ENCODE results near the gene KLF11. TPM values are rescaled to one million over a fixed set of nuclear protein-coding genes. Genes with fewer than 3 reads are reported as not detected.
A peak's percentile ranks its signal among the peaks of the same experiment; 100 is the strongest.

The KLF11 gene
- total and polyA plus RNA-seq, 2 experiments from 2014 or later = 10.2 to 11.3 TPM

- no peak for DNase-seq (ENCODE audit: low spot score)
- TF ChIP-seq EZH2 (IDR thresholded peaks at IDR 0.05; ENCODE audit: borderline replicate concordance) (no peak), CTCF (IDR thresholded peaks at IDR 0.05; ENCODE audit: poor library complexity) (no peak), EZH2phosphoT487 (IDR thresholded peaks at IDR 0.05; ENCODE audit: low read depth, severe bottlenecking, unreplicated experiment) (no peak)
- Histone ChIP-seq H3K27ac (no peak overlapping the region), H3K36me3 (replicated peaks; ENCODE audit: insufficient read depth, low read depth) (no peaks in the 10 kb centered on the region), H3K9me2 (replicated peaks; ENCODE audit: insufficient read depth) (no peaks in the 10 kb centered on the region), H4K20me1 (ENCODE audit: insufficient read depth, poor library complexity, severe bottlenecking) (no peaks in the 10 kb centered on the region), H3K79me2 (no peaks in the 10 kb centered on the region), H3K4me1 (ENCODE audit: insufficient read depth) (no peaks in the 10 kb centered on the region), H3K9me3 (ENCODE audit: low read depth) (no peaks in the 10 kb centered on the region), H3K4me2 (no peak overlapping the region), H3K27me3 (no peaks in the 10 kb centered on the region), H3K4me3 (no peak overlapping the region), H2AFZ (no peak overlapping the region)
- WGBS (ENCODE audit: low lambda C conversion rate, missing lambda C conversion rate) = 87% methylated on average over 6 of the region's 6 CpGs
Observed at GRCh38 chr2:10065773-10066055, 22.4 kb downstream of the KLF11 start.

- DNase-seq (ENCODE audit: low spot score) = no peak
- no peak overlapping the region for H3K4me2 ChIP-seq
- no peak overlapping the region for H3K4me3 ChIP-seq
- no peaks in the 10 kb centered on the region for H3K4me1 ChIP-seq (ENCODE audit: insufficient read depth)
- H3K27me3 ChIP-seq = no peaks in the 10 kb centered on the region
- WGBS (ENCODE audit: low lambda C conversion rate, missing lambda C conversion rate) = 92% methylated on average over 2 of the region's 2 CpGs
- H4K20me1 ChIP-seq (ENCODE audit: insufficient read depth, poor library complexity, severe bottlenecking) = no peaks in the 10 kb centered on the region
- H3K9me3 ChIP-seq (ENCODE audit: low read depth) = no peaks in the 10 kb centered on the region
- H3K36me3 ChIP-seq (replicated peaks; ENCODE audit: insufficient read depth, low read depth) = no peaks in the 10 kb centered on the region
- no peaks in the 10 kb centered on the region for H3K79me2 ChIP-seq
- no peak overlapping the region for H3K27ac ChIP-seq
- no peaks in the 10 kb centered on the region for H3K9me2 ChIP-seq (replicated peaks; ENCODE audit: insufficient read depth)
- H2AFZ ChIP-seq = no peak overlapping the region
- TF ChIP-seq CTCF (IDR thresholded peaks at IDR 0.05; ENCODE audit: poor library complexity) (no peak), EZH2phosphoT487 (IDR thresholded peaks at IDR 0.05; ENCODE audit: low read depth, severe bottlenecking, unreplicated experiment) (no peak), EZH2 (IDR thresholded peaks at IDR 0.05; ENCODE audit: borderline replicate concordance) (no peak)
Observed at GRCh38 chr2:10067330-10067729, 24.0 kb downstream of the KLF11 start.

GRCh38 chr2:10067881-10068280, 24.5 kb downstream of the KLF11 start:
- WGBS (ENCODE audit: low lambda C conversion rate, missing lambda C conversion rate) = 97% methylated on average over 1 of the region's 1 CpG
- Histone ChIP-seq H3K79me2 (no peaks in the 10 kb centered on the region), H3K9me3 (ENCODE audit: low read depth) (no peaks in the 10 kb centered on the region), H3K4me3 (no peak overlapping the region), H2AFZ (no peak overlapping the region), H4K20me1 (ENCODE audit: insufficient read depth, poor library complexity, severe bottlenecking) (no peaks in the 10 kb centered on the region), H3K9me2 (replicated peaks; ENCODE audit: insufficient read depth) (no peaks in the 10 kb centered on the region), H3K27me3 (no peaks in the 10 kb centered on the region), H3K4me1 (ENCODE audit: insufficient read depth) (no peaks in the 10 kb centered on the region), H3K36me3 (replicated peaks; ENCODE audit: insufficient read depth, low read depth) (no peaks in the 10 kb centered on the region), H3K27ac (no peak overlapping the region), H3K4me2 (no peak overlapping the region)
- TF ChIP-seq EZH2 (IDR thresholded peaks at IDR 0.05; ENCODE audit: borderline replicate concordance) = no peak
- no peak for TF ChIP-seq EZH2phosphoT487 (IDR thresholded peaks at IDR 0.05; ENCODE audit: low read depth, severe bottlenecking, unreplicated experiment)
- TF ChIP-seq CTCF (IDR thresholded peaks at IDR 0.05; ENCODE audit: poor library complexity) = no peak
- DNase-seq (ENCODE audit: low spot score) = no peak

- Histone ChIP-seq H3K36me3 (replicated peaks; ENCODE audit: insufficient read depth, low read depth) (no peaks in the 10 kb centered on the region), H3K4me1 (ENCODE audit: insufficient read depth) (no peaks in the 10 kb centered on the region), H3K9me3 (ENCODE audit: low read depth) (no peaks in the 10 kb centered on the region), H3K27ac (no peak overlapping the region), H4K20me1 (ENCODE audit: insufficient read depth, poor library complexity, severe bottlenecking) (no peaks in the 10 kb centered on the region), H2AFZ (no peak overlapping the region), H3K79me2 (no peaks in the 10 kb centered on the region), H3K9me2 (replicated peaks; ENCODE audit: insufficient read depth) (no peaks in the 10 kb centered on the region), H3K4me3 (no peak overlapping the region), H3K27me3 (peaks cover 10% of the 10 kb centered on the region), H3K4me2 (no peak overlapping the region)
- WGBS (ENCODE audit: low lambda C conversion rate, missing lambda C conversion rate) = 95% methylated on average over 16 of the region's 16 CpGs
- DNase-seq (ENCODE audit: low spot score) = peak; percentile 2
- TF ChIP-seq EZH2phosphoT487 (IDR thresholded peaks at IDR 0.05; ENCODE audit: low read depth, severe bottlenecking, unreplicated experiment) = no peak
- TF ChIP-seq CTCF (IDR thresholded peaks at IDR 0.05; ENCODE audit: poor library complexity) = no peak
- no peak for TF ChIP-seq EZH2 (IDR thresholded peaks at IDR 0.05; ENCODE audit: borderline replicate concordance)
Observed at GRCh38 chr2:10071176-10071575, 27.8 kb downstream of the KLF11 start.

All from hepatocyte (in vitro differentiated cells).